Suppressor macrophage treated with lipopolysaccharide for 1 hour (primary cell): ENCODE measurements around the gene PRDX3.
A peak's percentile ranks its signal among the peaks of the same experiment; 100 is the strongest.
"Not testable (repeated sequence)": the region's sequence is repeated elsewhere in the genome, so short reads cannot be mapped to it uniquely, and the experiment has no call there.

Experiments
- DNase-seq, 3 donors: peaks; one replicate each; pipeline ENCODE4 v3.0.0-alpha.2; 2020 to 2022

PRDX3 gene

GRCh38 chr10:119162452-119163092 is 16.0 kb downstream of the PRDX3 start:
- no peak for DNase-seq

- peak; percentile 26 to 43 (median 38) for DNase-seq
Observed at GRCh38 chr10:119161680-119162451, 16.7 kb downstream of the PRDX3 start.

GRCh38 chr10:119159332-119159731 is 19.3 kb downstream of the PRDX3 start:
- DNase-seq = no peak

GRCh38 chr10:119153661-119154060 is 25.0 kb downstream of the PRDX3 start:
- no peak for DNase-seq

GRCh38 chr10:119153041-119153440 is 25.6 kb downstream of the PRDX3 start:
- no peak for DNase-seq

- not testable (repeated sequence) for DNase-seq
Observed at GRCh38 chr10:119151601-119152000, 27.0 kb downstream of the PRDX3 start.

GRCh38 chr10:119149729-119150128 is 28.9 kb downstream of the PRDX3 start:
- DNase-seq = no peak

- DNase-seq = no peak
Observed at GRCh38 chr10:119149157-119149556, 29.5 kb downstream of the PRDX3 start.

GRCh38 chr10:119143657-119144056 is 35.0 kb downstream of the PRDX3 start:
- DNase-seq = no peak

GRCh38 chr10:119140603-119141245 is 37.9 kb downstream of the PRDX3 start:
- DNase-seq = no peak

- peak in 2 of 3 donors; percentile 30 to 33 for DNase-seq
Observed at GRCh38 chr10:119139464-119140067, 39.0 kb downstream of the PRDX3 start.

GRCh38 chr10:119138346-119139306 is 40.0 kb downstream of the PRDX3 start:
- no peak for DNase-seq

- DNase-seq = not testable (repeated sequence)
Observed at GRCh38 chr10:119137878-119138277, 40.7 kb downstream of the PRDX3 start.

GRCh38 chr10:119136084-119136483 is 42.5 kb downstream of the PRDX3 start:
- DNase-seq = no peak

- DNase-seq = peak; percentile 71 to 88 (median 87)
Observed at GRCh38 chr10:119135513-119135881, 43.1 kb downstream of the PRDX3 start.

- peak; percentile 41 to 76 (median 60) for DNase-seq
Observed at GRCh38 chr10:119133949-119134348, 44.7 kb downstream of the PRDX3 start.

- no peak for DNase-seq
Observed at GRCh38 chr10:119132521-119133345, 45.9 kb downstream of the PRDX3 start.

- DNase-seq = peak; percentile 63 to 94 (median 73)
Observed at GRCh38 chr10:119131512-119132240, 46.9 kb downstream of the PRDX3 start.

GRCh38 chr10:119129721-119130120 is 48.9 kb downstream of the PRDX3 start:
- peak in 2 of 3 donors; percentile 31 to 32 for DNase-seq

- no peak for DNase-seq
Observed at GRCh38 chr10:119125942-119126341, 52.7 kb downstream of the PRDX3 start.

- no peak for DNase-seq
Observed at GRCh38 chr10:119120875-119121274, 57.7 kb downstream of the PRDX3 start.
